Measurements from ENCODE around the gene TTC34. TPM values are rescaled to one million over a fixed set of nuclear protein-coding genes. Genes with fewer than 3 reads are reported as not detected.
A peak's percentile ranks its signal among the peaks of the same experiment; 100 is the strongest.

The TTC34 gene
- total RNA-seq, 4 donors from 2014 or later, result 0.27 to 0.62 (median 0.58) TPM; not detected in 1

- TF ChIP-seq POLR2AphosphoS5 (IDR thresholded peaks at IDR 0.05) (no peak), POLR2A (IDR thresholded peaks at IDR 0.05) (no peak), CTCF (IDR thresholded peaks at IDR 0.05) (no peak), EP300 (IDR thresholded peaks at IDR 0.05) (no peak)
- WGBS, 2 donors (ENCODE audit: low coverage in 1 of 2), result no CpG with 5 or more reads among the region's 19 CpGs
- Histone ChIP-seq H3K4me3 (no peak overlapping the region), H3K27me3 (peaks cover 45% of the 10 kb centered on the region), H3K36me3 (no peaks in the 10 kb centered on the region), H3K4me1 (peaks cover 0 to 17% (median 0%) of the 10 kb centered on the region in 3 donors), H3K27ac (no peak overlapping the region), H3K9me3 (peaks cover 0 to 27% (median 2%) of the 10 kb centered on the region in 3 donors)
- ATAC-seq, result no peak
Measured at GRCh38 chr1:2595261-2595811, 206.2 kb downstream of the TTC34 start.

GRCh38 chr1:2594641-2595131, 206.8 kb downstream of the TTC34 start:
- Histone ChIP-seq H3K9me3 (peaks cover 0 to 21% (median 0%) of the 10 kb centered on the region in 3 donors), H3K36me3 (peaks cover 0 to 5% of the 10 kb centered on the region in 2 donors), H3K27ac (no peak overlapping the region), H3K27me3 (peaks cover 45% of the 10 kb centered on the region), H3K4me1 (peaks cover 0 to 17% (median 0%) of the 10 kb centered on the region in 3 donors), H3K4me3 (peak overlapping the region in 1 of 2 donors; percentile 36)
- TF ChIP-seq POLR2AphosphoS5 (IDR thresholded peaks at IDR 0.05) (no peak), CTCF (IDR thresholded peaks at IDR 0.05) (no peak), EP300 (IDR thresholded peaks at IDR 0.05) (no peak), POLR2A (IDR thresholded peaks at IDR 0.05) (no peak)
- ATAC-seq, result no peak
- WGBS, 2 donors (ENCODE audit: low coverage in 1 of 2), result 100% methylated on average over 2 of the region's 17 CpGs; no CpG with 5 or more reads in 1 of the 2 donors

GRCh38 chr1:2594001-2594640, 207.4 kb downstream of the TTC34 start:
- H3K27ac ChIP-seq, result no peak overlapping the region
- H3K9me3 ChIP-seq, result peaks cover 0 to 15% (median 0%) of the 10 kb centered on the region in 3 donors
- H3K4me1 ChIP-seq, result peaks cover 0 to 17% (median 0%) of the 10 kb centered on the region in 3 donors
- no peak for ATAC-seq
- peak overlapping the region in 1 of 2 donors; percentile 36 for H3K4me3 ChIP-seq
- WGBS, 2 donors (ENCODE audit: low coverage in 1 of 2), result 20 to 56% methylated on average over 2 to 5 of the region's 20 CpGs
- TF ChIP-seq POLR2A (IDR thresholded peaks at IDR 0.05) (no peak), EP300 (IDR thresholded peaks at IDR 0.05) (no peak), POLR2AphosphoS5 (IDR thresholded peaks at IDR 0.05) (no peak), CTCF (IDR thresholded peaks at IDR 0.05) (no peak)
- peaks cover 45% of the 10 kb centered on the region for H3K27me3 ChIP-seq
- peaks cover 0 to 10% of the 10 kb centered on the region in 2 donors for H3K36me3 ChIP-seq

- Histone ChIP-seq H3K27me3 (peaks cover 45% of the 10 kb centered on the region), H3K27ac (no peak overlapping the region), H3K4me3 (peak overlapping the region in 1 of 2 donors; percentile 36), H3K4me1 (peaks cover 0 to 17% (median 0%) of the 10 kb centered on the region in 3 donors), H3K9me3 (peaks cover 0 to 8% (median 0%) of the 10 kb centered on the region in 3 donors), H3K36me3 (peaks cover 0 to 18% of the 10 kb centered on the region in 2 donors)
- TF ChIP-seq EP300 (IDR thresholded peaks at IDR 0.05), result no peak
- no peak for TF ChIP-seq CTCF (IDR thresholded peaks at IDR 0.05)
- TF ChIP-seq POLR2A (IDR thresholded peaks at IDR 0.05), result no peak
- ATAC-seq, result no peak
- no CpG with 5 or more reads among the region's 26 CpGs for whole genome bisulfite sequencing, 2 donors (ENCODE audit: low coverage in 1 of 2)
Measured at GRCh38 chr1:2593251-2593878, 208.1 kb downstream of the TTC34 start.

All from gastroesophageal sphincter (tissue), 4 donors.